Panc1 (cell line): ENCODE results near the gene MANF. TPM values are rescaled to one million over a fixed set of nuclear protein-coding genes. Genes with fewer than 3 reads are reported as not detected.

Source experiments
- ATAC-seq: fragments of 200-7000 bp; cut with Tn5 transposase; 2 replicates; pipeline ENCODE4 v1.9.1; 2020; ENCODE audit warnings: mild to moderate bottlenecking, moderate library complexity
- BruUV-seq: library from RNA; stranded (reverse); fragments of 400-500 nt; replicated peaks from 2 replicates; lab custom pipeline; 2021; lab: Mats Ljungman, UMichigan
- CTCF ChIA-PET: fragments of 300-600 bp; sonication (Branson Sonifier 250); formaldehyde crosslinking; loops from one replicate; lab custom pipeline; 2022; ENCODE audit warnings: antibody characterized with exemption; lab: Charles Lee
- POLR2A ChIA-PET: fragments of 300-600 bp; sonication (Branson Sonifier 250); formaldehyde crosslinking; loops from one replicate; lab custom pipeline; 2022; ENCODE audit warnings: antibody characterized with exemption; lab: Charles Lee
- DNase-seq: peaks from one replicate; pipeline ENCODE4 v3.0.0-alpha.2; 2010; ENCODE audit warnings: low read depth, low spot score
- H3K27ac ChIP-seq: 2 replicates; pipeline ENCODE4 v1.5.1; 2011; ENCODE audit warnings: mild to moderate bottlenecking, low read length, inconsistent platforms
- H3K27me3 ChIP-seq: fragments of 200-500 bp; sonication (Bioruptor generic); 2 replicates; pipeline ENCODE4 v1.6.0; 2014; ENCODE audit warnings: low read length, inconsistent platforms; ENCODE audit not compliant: control insufficient read depth, insufficient read depth
- H3K36me3 ChIP-seq: fragments of 200-500 bp; sonication (Bioruptor generic); 2 replicates; pipeline ENCODE4 v1.5.1; 2014; ENCODE audit warnings: inconsistent platforms, mild to moderate bottlenecking, low read length, moderate library complexity; ENCODE audit not compliant: control insufficient read depth, insufficient read depth
- H3K4me1 ChIP-seq: 2 replicates; pipeline ENCODE4 v1.5.1; 2011; ENCODE audit warnings: inconsistent platforms, mild to moderate bottlenecking, low read length, moderate library complexity; ENCODE audit not compliant: control insufficient read depth, insufficient read depth
- H3K4me3 ChIP-seq, 2 experiments: 2 replicates each; pipeline ENCODE4 v1.5.1; 2011 to 2012; ENCODE audit warnings: low read depth in 2 of 2, low read length in 2 of 2, mild to moderate bottlenecking in 2 of 2, inconsistent platforms in 1 of 2, moderate library complexity in 1 of 2
- H3K9me3 ChIP-seq: fragments of 200-500 bp; sonication (Bioruptor generic); 2 replicates; pipeline ENCODE4 v1.5.1; 2014; ENCODE audit warnings: low read depth, mild to moderate bottlenecking, inconsistent platforms, low read length, moderate library complexity; ENCODE audit not compliant: control insufficient read depth, insufficient read depth
- POLR2AphosphoS5 ChIP-seq: IDR thresholded peaks from 2 replicates; pipeline ENCODE4 v1.6.1; 2012; ENCODE audit warnings: mild to moderate bottlenecking, low read depth, low read length, moderate library complexity
- SIN3A ChIP-seq: IDR thresholded peaks from 2 replicates; pipeline ENCODE4 v1.6.1; 2012; ENCODE audit warnings: low read depth, mild to moderate bottlenecking, low read length, moderate library complexity, borderline replicate concordance; ENCODE audit not compliant: insufficient read depth
- TCF7L2 ChIP-seq: IDR thresholded peaks from 2 replicates; pipeline ENCODE4 v1.6.1; 2011; ENCODE audit warnings: mild to moderate bottlenecking, low read depth, low read length, inconsistent platforms
- in situ Hi-C: cut with HindIII; loops from 2 replicates; pipeline ENCODE4 v1.10.0; 2016; ENCODE audit warnings: low sequenced_read_pairs, low pct_unique_long_range_greater_than_20kb
- intact Hi-C: fragments of 100-400 bp; cut with micrococcal nuclease; formaldehyde crosslinking; loops from one replicate; pipeline ENCODE4 v1.10.0; 2022; ENCODE audit not compliant: unreplicated experiment
- total RNA-seq: library from RNA; stranded (reverse); gene quantifications from one replicate; pipeline ENCODE4 v1.2.1, GENCODE V29; 2021; ENCODE audit not compliant: unreplicated experiment
- TF ChIP-seq, protein P1 (sequence below), 2 experiments: IDR thresholded peaks; 2 replicates each; pipeline ENCODE4 v1.6.1; 2011 to 2012; ENCODE audit warnings: low read depth in 2 of 2, control low read depth in 1 of 2, low read length in 1 of 2, mild to moderate bottlenecking in 1 of 2, moderate library complexity in 1 of 2; ENCODE audit not compliant: insufficient read depth in 1 of 2
- TF ChIP-seq, protein P2 (sequence below): fragments of 450-650 bp; IDR thresholded peaks from 2 replicates; pipeline ENCODE4 v1.5.1; 2017; ENCODE audit warnings: mild to moderate bottlenecking

MANF gene
- total RNA-seq, 1 experiment from 2014 or later, result 69.9 TPM

DNA sequence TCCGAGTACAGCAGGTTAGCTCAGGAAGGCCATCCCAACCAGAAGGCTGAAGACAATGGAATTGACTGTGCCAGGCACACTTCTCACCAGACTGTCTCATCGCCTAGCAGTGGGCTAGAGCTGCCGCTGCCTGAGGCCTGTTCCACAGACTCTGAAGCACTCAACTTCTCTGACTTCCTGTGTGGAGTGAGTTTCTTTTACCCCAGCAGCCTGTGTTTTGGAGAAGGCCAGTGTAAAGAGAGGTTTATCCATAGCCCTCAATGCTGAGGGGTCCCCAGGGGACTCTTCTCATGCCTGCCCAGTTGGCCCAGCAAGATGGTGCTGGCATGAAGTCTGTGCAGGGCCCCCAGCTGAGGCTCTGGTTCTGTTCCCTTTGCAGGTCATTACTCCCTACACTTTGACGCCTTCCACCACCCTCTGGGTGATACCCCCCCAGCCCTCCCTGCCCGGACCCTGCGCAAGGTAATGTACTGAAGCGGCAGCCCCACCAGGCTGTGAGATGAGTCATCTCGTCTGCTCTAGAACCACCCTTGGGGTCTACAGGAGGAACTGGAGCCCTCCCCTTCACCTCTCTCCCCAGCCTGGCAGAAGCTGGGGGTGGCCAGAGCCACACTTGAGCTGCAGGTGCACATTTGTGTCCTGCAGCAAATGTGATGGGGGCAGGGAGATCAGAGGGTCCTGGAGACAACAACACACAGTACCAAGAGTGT lies 5.2 kb upstream of the MANF start:
- ATAC-seq (no peak), DNase-seq (no peak)
- Histone ChIP-seq H3K36me3 (no peaks in the 10 kb centered on the region; the same call in none of the 2 replicates), H3K9me3 (no peaks in the 10 kb centered on the region), H3K27ac (no peak overlapping the region), H3K4me1 (peaks cover 3% of the 10 kb centered on the region), H3K4me3 (no peak overlapping the region), H3K27me3 (no peaks in the 10 kb centered on the region)
- in situ Hi-C loops, result no loop called here
- no TSS peak for BruUV-seq
- TF ChIP-seq, protein P1, sequence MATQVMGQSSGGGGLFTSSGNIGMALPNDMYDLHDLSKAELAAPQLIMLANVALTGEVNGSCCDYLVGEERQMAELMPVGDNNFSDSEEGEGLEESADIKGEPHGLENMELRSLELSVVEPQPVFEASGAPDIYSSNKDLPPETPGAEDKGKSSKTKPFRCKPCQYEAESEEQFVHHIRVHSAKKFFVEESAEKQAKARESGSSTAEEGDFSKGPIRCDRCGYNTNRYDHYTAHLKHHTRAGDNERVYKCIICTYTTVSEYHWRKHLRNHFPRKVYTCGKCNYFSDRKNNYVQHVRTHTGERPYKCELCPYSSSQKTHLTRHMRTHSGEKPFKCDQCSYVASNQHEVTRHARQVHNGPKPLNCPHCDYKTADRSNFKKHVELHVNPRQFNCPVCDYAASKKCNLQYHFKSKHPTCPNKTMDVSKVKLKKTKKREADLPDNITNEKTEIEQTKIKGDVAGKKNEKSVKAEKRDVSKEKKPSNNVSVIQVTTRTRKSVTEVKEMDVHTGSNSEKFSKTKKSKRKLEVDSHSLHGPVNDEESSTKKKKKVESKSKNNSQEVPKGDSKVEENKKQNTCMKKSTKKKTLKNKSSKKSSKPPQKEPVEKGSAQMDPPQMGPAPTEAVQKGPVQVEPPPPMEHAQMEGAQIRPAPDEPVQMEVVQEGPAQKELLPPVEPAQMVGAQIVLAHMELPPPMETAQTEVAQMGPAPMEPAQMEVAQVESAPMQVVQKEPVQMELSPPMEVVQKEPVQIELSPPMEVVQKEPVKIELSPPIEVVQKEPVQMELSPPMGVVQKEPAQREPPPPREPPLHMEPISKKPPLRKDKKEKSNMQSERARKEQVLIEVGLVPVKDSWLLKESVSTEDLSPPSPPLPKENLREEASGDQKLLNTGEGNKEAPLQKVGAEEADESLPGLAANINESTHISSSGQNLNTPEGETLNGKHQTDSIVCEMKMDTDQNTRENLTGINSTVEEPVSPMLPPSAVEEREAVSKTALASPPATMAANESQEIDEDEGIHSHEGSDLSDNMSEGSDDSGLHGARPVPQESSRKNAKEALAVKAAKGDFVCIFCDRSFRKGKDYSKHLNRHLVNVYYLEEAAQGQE (IDR thresholded peaks at IDR 0.05; ENCODE audit: insufficient read depth in 1 of 2, low read depth in 2 of 2, low read length in 1 of 2), result no peak
- TF ChIP-seq SIN3A (no peak), TCF7L2 (no peak), POLR2AphosphoS5 (no peak)
- TF ChIP-seq, protein P2, sequence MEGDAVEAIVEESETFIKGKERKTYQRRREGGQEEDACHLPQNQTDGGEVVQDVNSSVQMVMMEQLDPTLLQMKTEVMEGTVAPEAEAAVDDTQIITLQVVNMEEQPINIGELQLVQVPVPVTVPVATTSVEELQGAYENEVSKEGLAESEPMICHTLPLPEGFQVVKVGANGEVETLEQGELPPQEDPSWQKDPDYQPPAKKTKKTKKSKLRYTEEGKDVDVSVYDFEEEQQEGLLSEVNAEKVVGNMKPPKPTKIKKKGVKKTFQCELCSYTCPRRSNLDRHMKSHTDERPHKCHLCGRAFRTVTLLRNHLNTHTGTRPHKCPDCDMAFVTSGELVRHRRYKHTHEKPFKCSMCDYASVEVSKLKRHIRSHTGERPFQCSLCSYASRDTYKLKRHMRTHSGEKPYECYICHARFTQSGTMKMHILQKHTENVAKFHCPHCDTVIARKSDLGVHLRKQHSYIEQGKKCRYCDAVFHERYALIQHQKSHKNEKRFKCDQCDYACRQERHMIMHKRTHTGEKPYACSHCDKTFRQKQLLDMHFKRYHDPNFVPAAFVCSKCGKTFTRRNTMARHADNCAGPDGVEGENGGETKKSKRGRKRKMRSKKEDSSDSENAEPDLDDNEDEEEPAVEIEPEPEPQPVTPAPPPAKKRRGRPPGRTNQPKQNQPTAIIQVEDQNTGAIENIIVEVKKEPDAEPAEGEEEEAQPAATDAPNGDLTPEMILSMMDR, result no peak
- POLR2A ChIA-PET, result no interaction called here
- intact Hi-C loops, result loop anchor here (10.0 kb wide), 1 partner anchor 705 kb away; the partner anchor contains the start of gene DOCK3
- CTCF ChIA-PET, result interaction anchor here (0.6 kb wide), 1 partner anchor 811 kb away, joined by 4 read pairs; no protein-coding TSS in a partner anchor

- ATAC-seq (no peak), DNase-seq (no peak)
- no TSS peak for BruUV-seq
- peaks cover 3% of the 10 kb centered on the region for H3K4me1 ChIP-seq
- H3K27me3 ChIP-seq, result no peaks in the 10 kb centered on the region
- H3K9me3 ChIP-seq, result no peaks in the 10 kb centered on the region
- intact Hi-C loops, result no loop called here
- TF ChIP-seq POLR2AphosphoS5 (no peak), TCF7L2 (no peak), SIN3A (no peak)
- TF ChIP-seq, protein P1 (IDR thresholded peaks at IDR 0.05; ENCODE audit: insufficient read depth in 1 of 2, low read depth in 2 of 2, low read length in 1 of 2), result no peak
- TF ChIP-seq, protein P2, result no peak
- no peak overlapping the region for H3K4me3 ChIP-seq
- ChIA-PET CTCF (interaction anchor here (0.6 kb wide), 1 partner anchor 812 kb away, joined by 4 read pairs; no protein-coding TSS in a partner anchor), POLR2A (no interaction called here)
- no peaks in the 10 kb centered on the region; the same call in none of the 2 replicates for H3K36me3 ChIP-seq
- H3K27ac ChIP-seq, result no peak overlapping the region
- in situ Hi-C loops, result no loop called here
Observed at GRCh38 chr3:51380601-51381332, 4.3 kb upstream of the MANF start.
